GM12878 (cell line): ENCODE measurements around the gene MAML3. TPM values are rescaled to one million over a fixed set of nuclear protein-coding genes. Genes with fewer than 3 reads are reported as not detected.

ENCODE experiments used
- ATAC-seq: fragments of 200-7000 bp; cut with Tn5 transposase; 3 replicates; pipeline ENCODE4 v1.9.1; 2020; ENCODE audit warnings: mild to moderate bottlenecking, moderate library complexity
- BruUV-seq: library from RNA; stranded (reverse); fragments of 400-500 nt; replicated peaks from 2 replicates; lab custom pipeline; 2021; lab: Mats Ljungman, UMichigan
- CTCF ChIA-PET: fragments of 300-600 bp; sonication (Branson Sonifier 250); formaldehyde crosslinking; extraction: SDS; loops from one replicate; lab custom pipeline; 2021; ENCODE audit warnings: inconsistent platforms; lab: Yijun Ruan, JAX
- POLR2A ChIA-PET: fragments of 350-600 bp; formaldehyde crosslinking; extraction: SDS; loops from one replicate; lab custom pipeline; 2021; ENCODE audit warnings: inconsistent platforms; lab: Charles Lee
- RAD21 ChIA-PET: fragments of 300-600 bp; sonication (Branson Sonifier 250); formaldehyde crosslinking; loops from one replicate; lab custom pipeline; 2023; ENCODE audit warnings: antibody characterized with exemption; ENCODE audit not compliant: unreplicated experiment; lab: Charles Lee
- SMC1A ChIA-PET: fragments of 300-600 bp; sonication (Branson Sonifier 250); formaldehyde crosslinking; loops from one replicate; lab custom pipeline; 2023; ENCODE audit not compliant: unreplicated experiment, uncharacterized antibody; lab: Charles Lee
- DNase-seq: peaks from one replicate; pipeline ENCODE4 v3.0.0-alpha.2; 2011; ENCODE audit warnings: low read depth, low spot score
- FAIRE-seq: peaks from 3 replicates; lab custom pipeline; 2011; peaks lifted over from hg19 to GRCh38; lab: Jason Lieb, UNC
- H2AFZ ChIP-seq: 2 replicates; pipeline ENCODE4 v1.6.0; 2011; ENCODE audit warnings: low read depth, low read length, control low read depth; ENCODE audit not compliant: control insufficient read depth
- H3K27ac ChIP-seq: 2 replicates; pipeline ENCODE4 v1.5.1; 2011; ENCODE audit warnings: control low read depth; ENCODE audit not compliant: control insufficient read depth, insufficient read depth
- H3K27me3 ChIP-seq, 2 experiments: replicated peaks in 1 of 2; 2 replicates each; pipeline versions ENCODE4 v1.6.0 to v1.6.1; 2011; ENCODE audit warnings: low read length in 1 of 2; ENCODE audit not compliant: control insufficient read depth in 2 of 2, insufficient read depth in 2 of 2
- H3K36me3 ChIP-seq, 2 experiments: 2 replicates each; pipeline ENCODE4 v1.5.1; 2011; ENCODE audit warnings: low read length in 1 of 2; ENCODE audit not compliant: control insufficient read depth in 2 of 2, insufficient read depth in 2 of 2
- H3K4me1 ChIP-seq: 2 replicates; pipeline ENCODE4 v1.6.1; 2011; ENCODE audit warnings: mild to moderate bottlenecking, low read length, moderate library complexity, mixed read lengths; ENCODE audit not compliant: control insufficient read depth, insufficient read depth
- H3K4me2 ChIP-seq: 2 replicates; pipeline ENCODE4 v1.6.0; 2011; ENCODE audit warnings: control low read depth; ENCODE audit not compliant: control insufficient read depth, insufficient read depth
- H3K4me3 ChIP-seq: fragments of 200-600 bp; sonication (generic); 2 replicates; pipeline ENCODE4 v1.5.1; 2016
- H3K79me2 ChIP-seq: 2 replicates; pipeline ENCODE4 v1.6.0; 2011; ENCODE audit warnings: low read length; ENCODE audit not compliant: control insufficient read depth, insufficient read depth
- H3K9ac ChIP-seq: 2 replicates; pipeline ENCODE4 v1.8.0; 2011; ENCODE audit warnings: low read length, control low read depth, mixed read lengths; ENCODE audit not compliant: control insufficient read depth, insufficient read depth
- H3K9me3 ChIP-seq: replicated peaks from 3 replicates; pipeline ENCODE4 v1.5.1; 2011; ENCODE audit warnings: mild to moderate bottlenecking, low read length; ENCODE audit not compliant: control insufficient read depth, insufficient read depth
- H4K20me1 ChIP-seq: 2 replicates; pipeline ENCODE4 v1.6.0; 2011; ENCODE audit not compliant: control insufficient read depth, insufficient read depth
- ATF7 ChIP-seq: fragments of 450-650 bp; IDR thresholded peaks from 2 replicates; pipeline ENCODE4 v1.6.1; 2016; ENCODE audit warnings: low read depth, mild to moderate bottlenecking
- BACH1 ChIP-seq: fragments of 450-650 bp; IDR thresholded peaks from 2 replicates; pipeline ENCODE4 v1.6.1; 2017; ENCODE audit warnings: mild to moderate bottlenecking, borderline replicate concordance
- CHD1 ChIP-seq: IDR thresholded peaks from 2 replicates; pipeline ENCODE4 v1.6.1; 2012; ENCODE audit warnings: low read depth, low read length, improper control_type of control experiment
- CHD4 ChIP-seq: fragments of 200-600 bp; sonication (generic); IDR thresholded peaks from 2 replicates; pipeline ENCODE4 v1.6.1; 2016; ENCODE audit warnings: mild to moderate bottlenecking
- NBN ChIP-seq: fragments of 450-650 bp; IDR thresholded peaks from 2 replicates; pipeline ENCODE4 v1.6.1; 2016
- PKNOX1 ChIP-seq: fragments of 450-650 bp; IDR thresholded peaks from 2 replicates; pipeline ENCODE4 v1.6.1; 2016; ENCODE audit warnings: mild to moderate bottlenecking
- RUNX3 ChIP-seq: IDR thresholded peaks from 2 replicates; pipeline ENCODE4 v1.6.1; 2012; ENCODE audit warnings: low read length, inconsistent platforms
- SREBF2 ChIP-seq: IDR thresholded peaks from 2 replicates; pipeline ENCODE4 v1.6.1; 2012; ENCODE audit warnings: mild to moderate bottlenecking, low read length
- SRF ChIP-seq, 2 experiments: IDR thresholded peaks; 2 replicates each; pipeline ENCODE4 v1.6.1; 2011; ENCODE audit warnings: low read depth in 2 of 2, low read length in 2 of 2, mild to moderate bottlenecking in 1 of 2, moderate library complexity in 1 of 2
- YBX1 ChIP-seq: fragments of 450-650 bp; IDR thresholded peaks from 2 replicates; pipeline ENCODE4 v1.6.1; 2016; ENCODE audit warnings: antibody characterized with exemption
- ZNF24 ChIP-seq: fragments of 450-650 bp; IDR thresholded peaks from 2 replicates; pipeline ENCODE4 v1.6.1; 2017; ENCODE audit warnings: antibody characterized with exemption, mild to moderate bottlenecking
- ZZZ3 ChIP-seq: IDR thresholded peaks from 2 replicates; pipeline ENCODE4 v1.6.1; 2011; ENCODE audit warnings: low read depth; ENCODE audit not compliant: control insufficient read depth, insufficient read length
- WGBS: methylation state at CpG from one replicate; pipeline ENCODE4 v1.1.6; 2016; ENCODE audit warnings: low lambda C conversion rate; ENCODE audit not compliant: insufficient replicate concordance, insufficient coverage; ENCODE audit errors: missing lambda C conversion rate; 5-methylcytosine and 5-hydroxymethylcytosine counted together
- in situ Hi-C: fragments of 300-500 bp; cut with MboI; formaldehyde crosslinking; loops from 9 replicates; pipeline ENCODE4 v1.14.3; 2018; ENCODE audit warnings: mixed read lengths
- intact Hi-C: fragments of 100-400 bp; cut with micrococcal nuclease; formaldehyde crosslinking; loops from one replicate; pipeline ENCODE4 v1.14.2; 2022; ENCODE audit not compliant: unreplicated experiment
- polyA plus RNA-seq, 11 experiments: library from polyadenylated mRNA; depleted of rRNA in 4 of 11; unstranded in 6 of 11; stranded (reverse) in 5 of 11; fragments of >200 nt; fragmentation: Nextera tagmentation in 4 of 11; fragmentation: Illumina TruSeq in 1 of 11; extraction: Ambion mirVana in 4 of 11; extraction: Trizol in 1 of 11; gene quantifications; 1 replicate in 1 of 11; 2 replicates in 10 of 11; pipeline versions ENCODE4 v1.2.1 to v1.2.3, GENCODE V29; 2011 to 2016; ENCODE audit warnings: inconsistent platforms in 2 of 11, missing spikeins in 2 of 11, low read depth in 1 of 11
- total RNA-seq, 4 experiments: library from RNA; depleted of rRNA in 3 of 4; stranded (reverse); fragments of >200 nt in 3 of 4; fragmentation: Illumina TruSeq in 1 of 4; extraction: Trizol in 1 of 4; gene quantifications; 2 replicates each; pipeline versions ENCODE4 v1.2.1 to v1.2.3, GENCODE V29; 2013 to 2021

MAML3 gene
- total and polyA plus RNA-seq, 10 of the 15 experiments (the other 5 are each of a cell fraction or from before 2014, with no cell fraction given) = under 0.01 to 0.53 (median 0.06) TPM; not detected in 2

GRCh38 chr4:140042634-140043033, 111.3 kb downstream of the MAML3 start:
- Histone ChIP-seq H3K4me1 (no peaks in the 10 kb centered on the region), H3K9ac (no peak overlapping the region), H3K9me3 (no peaks in the 10 kb centered on the region), H3K79me2 (no peaks in the 10 kb centered on the region), H2AFZ (no peak overlapping the region), H3K4me3 (no peak overlapping the region), H3K27ac (no peak overlapping the region), H3K36me3 (no peaks in the 10 kb centered on the region), H3K4me2 (no peak overlapping the region), H3K27me3 (peaks cover 0 to 1% of the 10 kb centered on the region in 2 experiments; a peak in 1 of 4 replicates), H4K20me1 (no peaks in the 10 kb centered on the region)
- ATAC-seq (no peak), FAIRE-seq (no peak), DNase-seq (no peak)
- POLR2A ChIA-PET = no interaction called here
- TF ChIP-seq SREBF2 = no peak
- TF ChIP-seq ZNF24 = no peak
- TF ChIP-seq CHD1 = no peak
- TF ChIP-seq SRF (IDR thresholded peaks at IDR 0.05; ENCODE audit: low read depth in 2 of 2, low read length in 2 of 2) = no peak
- no peak for TF ChIP-seq NBN
- TF ChIP-seq CHD4 = no peak
- TF ChIP-seq BACH1 = no peak
- no peak for TF ChIP-seq ATF7
- no peak for TF ChIP-seq RUNX3
- no peak for TF ChIP-seq PKNOX1
- no peak for TF ChIP-seq YBX1
- no peak for TF ChIP-seq ZZZ3
- intact Hi-C loops = loop anchor here (10.0 kb wide), 1 partner anchor 308 kb away; no protein-coding TSS in a partner anchor
- no TSS peak for BruUV-seq
- CTCF ChIA-PET = no interaction called here
- SMC1A ChIA-PET = no interaction called here
- WGBS = 39% methylated on average over 4 of the region's 4 CpGs
- in situ Hi-C loops = no loop called here
- RAD21 ChIA-PET = no interaction called here
